ENCODE results near the gene EID1.

EID1 gene

DNA sequence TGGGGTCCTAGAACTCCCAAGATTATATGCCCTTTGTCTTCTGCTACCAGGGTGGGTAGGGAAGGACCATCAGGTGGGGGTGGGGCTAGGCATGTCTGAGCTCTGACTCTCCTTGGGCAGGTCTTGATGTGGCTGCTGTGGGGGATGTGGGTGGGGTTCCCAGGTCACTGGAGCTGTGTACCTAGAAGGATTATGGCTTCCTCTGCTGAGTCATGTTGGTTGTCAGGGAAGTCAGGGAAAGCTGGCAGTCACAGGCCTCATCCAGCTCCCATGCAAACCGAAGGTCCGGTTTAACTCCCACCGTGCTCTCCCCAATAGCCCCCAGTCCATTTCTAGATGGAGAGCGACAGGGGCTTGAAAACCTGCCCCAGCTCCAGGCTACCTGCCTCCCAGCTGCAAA is 35.2 kb downstream of the EID1 start:
- no peak for DNase-seq

DNA sequence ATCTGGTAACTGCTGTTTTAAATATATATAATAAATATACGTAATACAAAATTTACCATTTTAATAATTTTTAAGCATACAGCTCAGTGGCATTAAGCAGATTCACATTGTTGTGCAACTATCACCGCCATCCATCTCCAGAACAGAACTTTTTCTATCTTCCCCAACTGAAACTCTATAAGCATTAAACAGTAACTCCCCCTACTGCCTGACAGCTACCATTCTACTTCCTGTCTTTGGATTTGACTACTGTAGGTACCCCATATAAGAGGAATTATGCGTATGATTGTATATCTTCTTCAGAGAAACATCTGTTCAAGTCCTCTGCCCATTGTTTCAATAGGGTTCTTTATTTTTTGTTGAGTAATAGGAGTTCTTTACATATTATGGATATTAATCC is 36.8 kb downstream of the EID1 start:
- DNase-seq: no peak

DNA sequence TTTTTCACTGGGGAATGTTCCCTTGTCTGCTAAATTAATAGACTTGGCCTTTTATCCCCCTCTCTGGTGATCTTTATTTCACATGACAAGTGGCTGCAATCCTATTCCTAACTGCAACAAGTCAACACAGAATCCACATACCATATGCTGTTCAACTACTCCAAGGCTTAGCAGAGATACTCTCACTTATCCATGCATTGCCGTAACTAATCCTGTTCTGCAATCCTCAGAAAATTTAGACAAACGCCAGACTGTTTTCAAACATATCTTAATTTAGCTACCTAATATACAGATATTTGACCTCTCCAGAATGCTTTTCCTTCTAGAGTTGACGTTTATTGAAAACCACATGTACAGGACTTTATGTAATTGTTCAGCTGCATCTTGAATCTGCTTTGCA is 37.9 kb downstream of the EID1 start:
- no peak for DNase-seq

DNA sequence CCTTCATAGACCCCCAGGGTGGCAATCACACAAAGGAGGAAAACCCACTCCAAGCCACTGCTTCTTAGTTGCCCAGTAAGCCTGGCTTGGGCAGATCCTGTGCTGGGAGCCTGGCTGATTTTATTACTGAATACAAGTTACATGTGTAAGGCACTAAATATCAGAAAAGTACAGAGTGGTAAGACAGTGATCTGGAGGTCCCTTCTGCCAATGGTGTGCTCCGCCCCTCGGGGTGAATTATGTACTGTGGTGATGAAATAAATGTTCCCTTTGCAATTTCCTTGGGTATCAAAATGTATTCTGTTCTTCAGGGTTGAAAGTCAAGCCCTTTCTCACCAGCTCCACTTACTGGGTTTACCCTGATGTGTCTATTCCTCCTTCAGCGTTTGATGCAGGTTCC is 38.8 kb downstream of the EID1 start:
- no peak for DNase-seq

DNA sequence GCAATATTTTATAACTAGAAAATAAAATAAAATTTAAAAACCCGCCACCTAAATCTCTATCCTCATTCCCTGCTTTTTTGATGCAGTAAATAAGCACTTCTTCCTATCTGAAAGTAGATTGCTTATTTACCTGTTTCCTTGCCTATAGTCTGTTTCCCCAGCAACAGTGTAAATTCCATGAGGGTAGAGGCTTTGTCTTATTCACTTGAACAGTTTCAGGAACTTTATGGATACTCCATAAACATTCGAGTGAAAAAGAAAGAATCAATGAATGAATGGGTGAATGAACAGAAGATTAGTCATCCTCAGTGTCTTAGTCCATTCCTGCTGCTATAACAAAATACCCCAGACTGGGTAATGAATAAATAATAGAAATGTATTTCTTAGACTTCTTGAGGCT is 44.1 kb downstream of the EID1 start:
- DNase-seq: no peak

DNA sequence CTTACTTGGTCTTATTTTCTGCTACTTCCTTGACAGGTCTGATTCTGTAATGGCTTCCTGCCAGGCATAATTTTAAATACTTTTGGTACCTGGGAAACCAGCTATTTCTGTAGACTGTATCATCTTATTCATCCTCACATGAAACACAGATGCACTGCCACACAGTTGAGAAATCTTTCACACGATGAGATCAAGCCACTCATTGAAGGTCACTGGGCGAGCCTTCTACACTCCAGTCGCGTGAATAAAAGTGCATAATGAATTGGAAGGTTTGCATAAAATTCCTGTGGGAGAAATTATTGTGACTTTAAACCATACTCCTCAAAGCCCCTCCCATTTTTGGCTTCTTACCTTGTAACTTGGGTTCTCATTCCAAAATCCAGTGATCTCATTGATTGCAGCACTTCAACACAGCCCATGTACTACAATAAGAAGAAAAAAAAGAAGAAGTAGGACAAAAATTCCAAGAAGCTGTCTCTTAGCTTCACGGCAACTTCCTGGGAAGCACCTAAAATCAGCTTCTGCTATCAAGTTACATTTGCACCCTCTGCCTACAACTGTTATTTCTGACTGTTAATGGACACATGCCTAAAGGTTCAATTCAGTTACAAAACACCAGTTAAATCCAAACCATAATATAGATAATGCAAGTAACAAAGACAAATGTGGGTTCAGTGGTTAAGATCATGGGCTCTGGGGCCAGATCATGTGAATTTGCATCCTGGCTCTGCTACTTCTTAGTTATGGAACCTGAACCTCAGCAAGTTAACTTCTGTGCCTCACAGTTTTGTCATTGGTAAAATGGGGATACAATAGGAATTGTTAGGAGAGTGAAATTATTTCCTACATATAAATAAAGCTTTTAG is 46.8 kb downstream of the EID1 start:
- no peak for DNase-seq

DNA sequence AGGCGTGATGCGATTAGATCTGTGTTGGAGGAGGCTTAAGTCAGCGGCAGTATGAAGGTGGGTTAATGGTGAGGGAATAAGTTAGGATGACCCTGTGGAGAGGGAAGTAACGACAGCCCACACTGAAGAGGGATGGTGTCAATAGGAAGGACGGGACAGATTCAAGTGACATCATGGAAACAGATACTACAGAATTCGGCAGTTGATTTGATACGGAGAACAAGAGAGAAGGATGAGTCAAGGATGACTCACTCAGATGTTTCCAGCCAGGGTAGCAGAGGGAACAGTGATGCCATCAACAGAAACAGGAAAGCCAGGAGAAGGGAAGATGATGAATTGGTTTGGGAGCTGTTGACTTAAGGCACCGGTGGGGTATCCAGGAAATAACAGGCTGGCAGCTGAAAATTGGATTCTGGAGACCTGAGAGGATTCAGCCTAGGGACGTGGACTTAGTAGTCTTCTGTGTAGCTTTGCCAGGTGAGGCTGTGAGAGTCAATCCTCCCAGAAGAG is 47.8 kb downstream of the EID1 start:
- DNase-seq: no peak

DNA sequence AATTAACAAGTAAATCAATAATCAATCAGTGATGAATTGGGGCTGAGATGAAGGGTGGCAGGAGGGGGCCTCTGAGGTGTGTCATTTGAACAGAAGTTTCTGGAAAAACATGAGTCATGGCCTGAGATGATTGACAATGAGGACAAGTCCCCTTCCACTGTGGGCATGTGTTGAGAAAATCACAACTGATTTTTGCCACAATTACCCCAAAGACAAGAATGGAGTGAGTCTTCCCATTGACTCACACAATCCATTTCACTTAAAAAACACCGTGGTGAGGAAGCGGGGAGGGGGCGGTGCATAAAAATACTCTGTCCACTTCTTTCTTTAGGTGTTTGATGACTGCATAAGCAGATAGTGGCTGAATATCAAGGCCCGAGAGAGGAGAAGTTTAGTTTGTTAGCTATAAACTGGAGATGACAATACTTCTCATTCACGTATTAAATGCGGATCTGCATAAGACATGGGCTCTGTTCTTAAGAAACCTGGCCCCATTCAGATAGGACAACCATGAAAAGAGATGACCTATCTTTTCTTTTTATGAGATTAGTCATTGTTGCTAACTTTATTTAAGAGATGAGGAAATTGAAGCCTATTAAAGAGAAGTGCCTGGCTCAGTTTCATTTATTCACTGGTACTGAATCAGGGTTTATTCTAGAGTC is 51.1 kb downstream of the EID1 start:
- no peak for DNase-seq

DNA sequence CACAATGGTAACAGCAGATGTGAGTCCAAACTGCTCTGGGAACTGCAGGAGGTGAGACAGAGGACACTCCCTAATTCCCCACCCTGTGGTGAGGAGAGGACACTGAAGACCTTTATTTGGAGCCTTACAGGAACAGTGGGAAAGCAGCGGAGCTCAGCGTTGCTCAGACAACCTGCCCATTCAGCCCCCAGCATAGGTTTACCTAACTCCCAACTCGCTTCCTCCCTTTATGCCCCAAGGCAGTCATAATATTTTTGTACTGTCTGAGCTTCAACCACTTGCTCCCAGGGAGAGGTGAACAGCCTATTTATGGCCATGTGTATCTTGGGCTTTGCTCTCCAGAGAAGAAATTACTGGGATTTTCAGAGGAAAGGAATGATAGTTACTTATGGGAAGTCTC is 51.7 kb downstream of the EID1 start:
- DNase-seq: no peak

All from NCI-H1105 (cell line).